A549 (cell line): Measurements from ENCODE around the gene CSTF2T. TPM values are rescaled to one million over a fixed set of nuclear protein-coding genes. Genes with fewer than 3 reads are reported as not detected.
A peak's percentile ranks its signal among the peaks of the same experiment; 100 is the strongest.

ENCODE experiments used
- ATAC-seq, 2 experiments: fragments of 200-7000 bp in 1 of 2; fragments of >200 bp in 1 of 2; cut with Nextera tagmentation in 1 of 2; cut with Tn5 transposase in 1 of 2; 3 replicates each; pipeline versions ENCODE4 v1.8.0 to v1.9.1; 2018 to 2020; ENCODE audit warnings: mild to moderate bottlenecking in 1 of 2, moderate library complexity in 1 of 2
- CTCF ChIA-PET: fragments of 300-600 bp; sonication (Branson Sonifier 250); formaldehyde crosslinking; extraction: SDS; loops from one replicate; lab custom pipeline; 2021; ENCODE audit warnings: antibody characterized with exemption, inconsistent platforms; lab: Yijun Ruan, JAX
- POLR2A ChIA-PET: fragments of 350-600 bp; formaldehyde crosslinking; extraction: SDS; loops from one replicate; lab custom pipeline; 2021; ENCODE audit warnings: antibody characterized with exemption, inconsistent platforms; lab: Yijun Ruan, JAX
- DNase-seq, 2 experiments: peaks; one replicate each; pipeline versions ENCODE4 v3.0.0 to v3.0.0-alpha.2; 2011 to 2016; ENCODE audit warnings: low read depth in 1 of 2, low spot score in 1 of 2
- FAIRE-seq: peaks from 2 replicates; lab custom pipeline; 2011; peaks lifted over from hg19 to GRCh38; lab: Jason Lieb, UNC
- H3K27ac ChIP-seq, 2 experiments: fragments of >200 bp; sonication (Bioruptor Twin); formaldehyde crosslinking; 3 replicates each; pipeline ENCODE4 v1.5.1; 2016 to 2017
- H3K4me1 ChIP-seq: fragments of >200 bp; sonication (Bioruptor Twin); formaldehyde crosslinking; 3 replicates; pipeline ENCODE4 v1.6.1; 2016
- H3K4me2 ChIP-seq: fragments of >200 bp; sonication (Bioruptor Twin); formaldehyde crosslinking; 3 replicates; pipeline ENCODE4 v1.6.1; 2016
- H3K4me3 ChIP-seq: fragments of >200 bp; sonication (Bioruptor Twin); formaldehyde crosslinking; 3 replicates; pipeline ENCODE4 v1.5.1; 2016
- H3K9me3 ChIP-seq: fragments of >200 bp; sonication (Bioruptor Twin); formaldehyde crosslinking; 3 replicates; pipeline ENCODE4 v1.6.1; 2016
- BHLHE40 ChIP-seq: IDR thresholded peaks from 2 replicates; pipeline ENCODE4 v1.6.1; 2012; ENCODE audit warnings: low read depth, low read length, inconsistent platforms
- CBX2 ChIP-seq: fragments of 200-600 bp; sonication (generic); IDR thresholded peaks from 2 replicates; pipeline ENCODE4 v1.6.1; 2016; ENCODE audit warnings: low read depth, mild to moderate bottlenecking, borderline replicate concordance
- CBX8 ChIP-seq: fragments of 200-600 bp; sonication (generic); IDR thresholded peaks from 2 replicates; pipeline ENCODE4 v1.6.1; 2016
- CEBPB ChIP-seq, 2 experiments: fragments of >200 bp in 1 of 2; sonication (Bioruptor Twin) in 1 of 2; formaldehyde crosslinking in 1 of 2; IDR thresholded peaks; 2 replicates each; pipeline ENCODE4 v1.6.1; 2012 to 2016
- CHD4 ChIP-seq: fragments of 200-600 bp; sonication (generic); IDR thresholded peaks from 2 replicates; pipeline ENCODE4 v1.6.1; 2016; ENCODE audit warnings: antibody characterized with exemption, mild to moderate bottlenecking, borderline replicate concordance
- EHF ChIP-seq: fragments of 250-450 bp; sonication (Bioruptor Pico); IDR thresholded peaks from 2 replicates; pipeline ENCODE4 v1.5.0; 2020; ENCODE audit warnings: mild to moderate bottlenecking
- EHMT2 ChIP-seq: fragments of 200-600 bp; sonication (generic); IDR thresholded peaks from 2 replicates; pipeline ENCODE4 v1.6.1; 2016; ENCODE audit warnings: antibody characterized with exemption, low read depth, mild to moderate bottlenecking, moderate library complexity
- ESRRA ChIP-seq: fragments of 150-350 bp; IDR thresholded peaks from 2 replicates; pipeline ENCODE4 v1.6.1; 2014; ENCODE audit warnings: mild to moderate bottlenecking, low read length, borderline replicate concordance
- FOXS1 ChIP-seq: fragments of 250-450 bp; sonication (Bioruptor Pico); IDR thresholded peaks from 2 replicates; pipeline ENCODE4 v1.5.0; 2020; ENCODE audit warnings: mild to moderate bottlenecking, moderate library complexity
- GATA3 ChIP-seq: IDR thresholded peaks from 2 replicates; pipeline ENCODE4 v1.6.1; 2012; ENCODE audit warnings: borderline replicate concordance
- HOXB13 ChIP-seq: fragments of 250-450 bp; sonication (Bioruptor Pico); IDR thresholded peaks from 2 replicates; pipeline ENCODE4 v1.5.0; 2020; ENCODE audit warnings: low read depth, mild to moderate bottlenecking, moderate library complexity
- JUN ChIP-seq, 2 experiments: fragments of >200 bp; sonication (Bioruptor Twin); formaldehyde crosslinking; IDR thresholded peaks; 2 replicates in 1 of 2; 3 replicates in 1 of 2; pipeline ENCODE4 v1.6.1; 2016 to 2017
- JUNB ChIP-seq: fragments of >200 bp; sonication (Bioruptor Twin); formaldehyde crosslinking; IDR thresholded peaks from 2 replicates; pipeline ENCODE4 v1.6.1; 2016
- KDM1A ChIP-seq: fragments of 200-600 bp; sonication (generic); IDR thresholded peaks from 2 replicates; pipeline ENCODE4 v1.6.1; 2016; ENCODE audit warnings: low read depth, mild to moderate bottlenecking
- KDM5A ChIP-seq: fragments of 200-600 bp; sonication (generic); IDR thresholded peaks from 2 replicates; pipeline ENCODE4 v1.6.1; 2016; ENCODE audit warnings: antibody characterized with exemption, mild to moderate bottlenecking
- MAFK ChIP-seq: fragments of 450-650 bp; IDR thresholded peaks from 2 replicates; pipeline ENCODE4 v1.6.1; 2014; ENCODE audit not compliant: partially characterized antibody
- NFE2L2 ChIP-seq: fragments of 150-350 bp; conservative IDR thresholded peaks from 2 replicates; pipeline ENCODE4 v1.6.1; 2014; ENCODE audit warnings: low read length
- NPAS2 ChIP-seq: fragments of 250-450 bp; sonication (Bioruptor Pico); IDR thresholded peaks from 2 replicates; pipeline ENCODE4 v1.8.0; 2022; ENCODE audit warnings: mild to moderate bottlenecking, moderate library complexity, borderline replicate concordance
- NR3C1 ChIP-seq: fragments of >200 bp; sonication (Bioruptor Twin); formaldehyde crosslinking; IDR thresholded peaks from 3 replicates; pipeline ENCODE4 v1.6.1; 2017
- PHF8 ChIP-seq: fragments of 200-600 bp; sonication (generic); IDR thresholded peaks from 2 replicates; pipeline ENCODE4 v1.6.1; 2016; ENCODE audit warnings: low read depth, mild to moderate bottlenecking, antibody characterized with exemption, moderate library complexity, borderline replicate concordance
- POLR2A ChIP-seq: IDR thresholded peaks from 2 replicates; pipeline ENCODE4 v1.6.1; 2012; ENCODE audit warnings: mild to moderate bottlenecking, low read length
- RAD21 ChIP-seq, 2 experiments: fragments of >200 bp in 1 of 2; sonication (Bioruptor Twin) in 1 of 2; formaldehyde crosslinking in 1 of 2; IDR thresholded peaks in 1 of 2; conservative IDR thresholded peaks in 1 of 2; 2 replicates in 1 of 2; 3 replicates in 1 of 2; pipeline ENCODE4 v1.6.1; 2012 to 2018; ENCODE audit warnings: inconsistent platforms in 1 of 2
- RFX5 ChIP-seq: fragments of 450-650 bp; IDR thresholded peaks from 2 replicates; pipeline ENCODE4 v1.7.1; 2014; ENCODE audit warnings: antibody characterized with exemption, mild to moderate bottlenecking, moderate library complexity
- RNF2 ChIP-seq: fragments of 200-600 bp; sonication (generic); IDR thresholded peaks from 2 replicates; pipeline ENCODE4 v1.6.1; 2016; ENCODE audit warnings: low read depth, mild to moderate bottlenecking, antibody characterized with exemption, moderate library complexity, borderline replicate concordance
- SMC3 ChIP-seq: fragments of >200 bp; sonication (Bioruptor Twin); formaldehyde crosslinking; IDR thresholded peaks from 3 replicates; pipeline ENCODE4 v1.6.1; 2018; ENCODE audit warnings: inconsistent platforms
- SREBF2 ChIP-seq: fragments of 450-650 bp; IDR thresholded peaks from 2 replicates; pipeline ENCODE4 v1.6.1; 2014; ENCODE audit warnings: mild to moderate bottlenecking, moderate library complexity
- ZNF302 ChIP-seq: fragments of 250-450 bp; sonication (Bioruptor Pico); IDR thresholded peaks from 2 replicates; pipeline ENCODE4 v1.9.0; 2021; ENCODE audit warnings: inconsistent platforms, mild to moderate bottlenecking, moderate library complexity
- WGBS: methylation state at CpG from one replicate; pipeline ENCODE4 v1.1.6; 2017; ENCODE audit errors: missing lambda C conversion rate; 5-methylcytosine and 5-hydroxymethylcytosine counted together
- polyA minus RNA-seq: library from RNA; depleted of rRNA, polyadenylated mRNA; stranded (reverse); fragments of >200 nt; gene quantifications from 2 replicates; pipeline ENCODE4 v1.2.3, GENCODE V29; 2011; rRNA and poly(A)+ RNA removed
- polyA plus RNA-seq, 4 experiments: library from polyadenylated mRNA; depleted of rRNA in 3 of 4; stranded (reverse); fragments of >200 nt; fragmentation: RNase III in 1 of 4; extraction: RNeasy Plus Mini Kit Qiagen cat#74134 plus additional on column Dnase treatment in 1 of 4; gene quantifications; 2 replicates in 3 of 4; 3 replicates in 1 of 4; pipeline ENCODE4 v1.2.3, GENCODE V29; 2011 to 2017
- TF ChIP-seq, protein P1 (sequence below): IDR thresholded peaks from 2 replicates; pipeline ENCODE4 v1.6.1; 2012
- TF ChIP-seq, protein P2 (sequence below): fragments of 450-650 bp; IDR thresholded peaks from 2 replicates; pipeline ENCODE4 v1.6.1; 2014; ENCODE audit warnings: antibody characterized with exemption
- TF ChIP-seq, protein P3 (sequence below): fragments of 150-350 bp; IDR thresholded peaks from 2 replicates; pipeline ENCODE4 v1.6.1; 2014; ENCODE audit warnings: low read depth, mild to moderate bottlenecking, low read length
- TF ChIP-seq, protein P4 (sequence below): fragments of >200 bp; sonication (Bioruptor Twin); formaldehyde crosslinking; IDR thresholded peaks from 3 replicates; pipeline ENCODE4 v1.6.1; 2016
- TF ChIP-seq, protein P5 (sequence below): fragments of 250-450 bp; sonication (Bioruptor Pico); IDR thresholded peaks from 2 replicates; pipeline ENCODE4 v1.5.0; 2021; ENCODE audit warnings: mild to moderate bottlenecking, moderate library complexity, borderline replicate concordance

CSTF2T gene, protein sequence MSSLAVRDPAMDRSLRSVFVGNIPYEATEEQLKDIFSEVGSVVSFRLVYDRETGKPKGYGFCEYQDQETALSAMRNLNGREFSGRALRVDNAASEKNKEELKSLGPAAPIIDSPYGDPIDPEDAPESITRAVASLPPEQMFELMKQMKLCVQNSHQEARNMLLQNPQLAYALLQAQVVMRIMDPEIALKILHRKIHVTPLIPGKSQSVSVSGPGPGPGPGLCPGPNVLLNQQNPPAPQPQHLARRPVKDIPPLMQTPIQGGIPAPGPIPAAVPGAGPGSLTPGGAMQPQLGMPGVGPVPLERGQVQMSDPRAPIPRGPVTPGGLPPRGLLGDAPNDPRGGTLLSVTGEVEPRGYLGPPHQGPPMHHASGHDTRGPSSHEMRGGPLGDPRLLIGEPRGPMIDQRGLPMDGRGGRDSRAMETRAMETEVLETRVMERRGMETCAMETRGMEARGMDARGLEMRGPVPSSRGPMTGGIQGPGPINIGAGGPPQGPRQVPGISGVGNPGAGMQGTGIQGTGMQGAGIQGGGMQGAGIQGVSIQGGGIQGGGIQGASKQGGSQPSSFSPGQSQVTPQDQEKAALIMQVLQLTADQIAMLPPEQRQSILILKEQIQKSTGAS
- polyA plus RNA-seq (2011; rRNA removed) (9.4 and 11.6 TPM in 2 replicates), polyA plus RNA-seq (2017; fragmentation: RNase III; extraction: RNeasy Plus Mini Kit Qiagen cat#74134 plus additional on column Dnase treatment) (17.3 to 19.3 TPM (median 18.2 TPM) in 3 replicates), polyA minus RNA-seq (7.6 and 8.8 TPM in 2 replicates)
- polyA plus RNA-seq (2012; cell fraction: cytosol; rRNA removed) = 4.1 and 5.0 TPM in 2 replicates
- polyA plus RNA-seq (2012; cell fraction: nucleus; rRNA removed) = 4.4 and 6.5 TPM in 2 replicates

DNA sequence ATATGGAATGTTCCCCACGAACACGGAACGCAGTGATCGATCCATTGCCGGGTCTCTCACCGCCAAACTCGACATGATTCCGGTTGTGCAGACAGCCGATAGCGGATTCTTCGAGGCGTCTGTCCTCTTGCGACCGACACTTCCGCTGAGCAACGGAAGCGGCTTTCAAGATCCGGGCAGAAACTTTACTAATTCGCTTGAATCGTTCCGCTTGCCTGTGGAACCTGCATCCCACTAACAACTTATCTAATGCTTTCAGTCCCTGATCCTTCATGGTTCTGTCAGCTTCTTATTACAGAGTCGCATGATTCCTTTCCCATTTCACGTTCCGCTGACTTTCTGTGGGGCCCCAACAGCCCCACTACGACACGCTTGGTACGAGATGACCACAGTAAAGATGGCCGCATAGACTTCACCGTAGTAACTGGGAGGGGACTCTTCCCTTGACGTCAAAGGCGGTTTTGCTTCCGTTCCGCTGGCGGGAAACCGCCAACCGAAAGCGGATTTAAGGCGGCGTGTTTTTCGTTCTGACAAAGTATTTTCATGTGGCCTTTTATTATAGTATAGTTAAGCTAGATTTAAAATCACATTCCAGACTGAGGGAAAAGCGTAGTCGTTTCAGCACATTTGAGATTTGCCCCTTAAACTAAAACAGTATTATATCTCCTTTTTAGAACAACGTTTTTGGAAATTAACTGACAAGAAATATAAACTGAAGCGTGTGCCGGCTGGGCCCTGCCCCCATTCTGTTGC, at the start of gene CSTF2T:
TSS of gene CSTF2T (minus strand) at position 121 of the 753 bp plus-strand sequence. CDS start at position 75, 46 bp downstream.
- FAIRE-seq = peak; percentile 72
- WGBS = 1% methylated on average over 45 of the region's 45 CpGs
- H3K4me1 ChIP-seq = peaks cover 7% of the 10 kb centered on the region; the same call in 2 of the 3 replicates
- CTCF ChIA-PET = interaction anchor here (2.0 kb wide), 1 partner anchor 15 kb away, joined by 5 read pairs; no protein-coding TSS in a partner anchor
- H3K4me2 ChIP-seq = peak within 1 kb of the TSS; percentile 95
- H3K27ac ChIP-seq = peak within 1 kb of the TSS; percentile 93 to 95
- peak; percentile 96 to 97 for ATAC-seq
- POLR2A ChIA-PET = no interaction called here
- peak; percentile 50 to 97 for DNase-seq
- H3K4me3 ChIP-seq = peak within 1 kb of the TSS; percentile 90
- no peaks in the 10 kb centered on the region for H3K9me3 ChIP-seq
- TF ChIP-seq, protein P1, sequence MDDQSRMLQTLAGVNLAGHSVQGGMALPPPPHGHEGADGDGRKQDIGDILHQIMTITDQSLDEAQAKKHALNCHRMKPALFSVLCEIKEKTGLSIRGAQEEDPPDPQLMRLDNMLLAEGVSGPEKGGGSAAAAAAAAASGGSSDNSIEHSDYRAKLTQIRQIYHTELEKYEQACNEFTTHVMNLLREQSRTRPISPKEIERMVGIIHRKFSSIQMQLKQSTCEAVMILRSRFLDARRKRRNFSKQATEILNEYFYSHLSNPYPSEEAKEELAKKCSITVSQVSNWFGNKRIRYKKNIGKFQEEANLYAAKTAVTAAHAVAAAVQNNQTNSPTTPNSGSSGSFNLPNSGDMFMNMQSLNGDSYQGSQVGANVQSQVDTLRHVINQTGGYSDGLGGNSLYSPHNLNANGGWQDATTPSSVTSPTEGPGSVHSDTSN = no peak
- no peak for TF ChIP-seq KDM1A
- TF ChIP-seq CBX8 = no peak
- TF ChIP-seq GATA3 = no peak
- peak; percentile 59; the same call in 1 of the 2 replicates for TF ChIP-seq EHF (CRISPR knock-in tag)
- peak; percentile 62 to 65; a peak in 3 of 5 replicates for TF ChIP-seq JUN (IDR thresholded peaks at IDR 0.05)
- no peak for TF ChIP-seq MAFK
- TF ChIP-seq POLR2A = peak; percentile 73
- TF ChIP-seq, protein P2, sequence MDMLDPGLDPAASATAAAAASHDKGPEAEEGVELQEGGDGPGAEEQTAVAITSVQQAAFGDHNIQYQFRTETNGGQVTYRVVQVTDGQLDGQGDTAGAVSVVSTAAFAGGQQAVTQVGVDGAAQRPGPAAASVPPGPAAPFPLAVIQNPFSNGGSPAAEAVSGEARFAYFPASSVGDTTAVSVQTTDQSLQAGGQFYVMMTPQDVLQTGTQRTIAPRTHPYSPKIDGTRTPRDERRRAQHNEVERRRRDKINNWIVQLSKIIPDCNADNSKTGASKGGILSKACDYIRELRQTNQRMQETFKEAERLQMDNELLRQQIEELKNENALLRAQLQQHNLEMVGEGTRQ = no peak
- no peak for TF ChIP-seq PHF8
- TF ChIP-seq, protein P3, sequence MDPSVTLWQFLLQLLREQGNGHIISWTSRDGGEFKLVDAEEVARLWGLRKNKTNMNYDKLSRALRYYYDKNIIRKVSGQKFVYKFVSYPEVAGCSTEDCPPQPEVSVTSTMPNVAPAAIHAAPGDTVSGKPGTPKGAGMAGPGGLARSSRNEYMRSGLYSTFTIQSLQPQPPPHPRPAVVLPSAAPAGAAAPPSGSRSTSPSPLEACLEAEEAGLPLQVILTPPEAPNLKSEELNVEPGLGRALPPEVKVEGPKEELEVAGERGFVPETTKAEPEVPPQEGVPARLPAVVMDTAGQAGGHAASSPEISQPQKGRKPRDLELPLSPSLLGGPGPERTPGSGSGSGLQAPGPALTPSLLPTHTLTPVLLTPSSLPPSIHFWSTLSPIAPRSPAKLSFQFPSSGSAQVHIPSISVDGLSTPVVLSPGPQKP = no peak
- TF ChIP-seq, protein P4, sequence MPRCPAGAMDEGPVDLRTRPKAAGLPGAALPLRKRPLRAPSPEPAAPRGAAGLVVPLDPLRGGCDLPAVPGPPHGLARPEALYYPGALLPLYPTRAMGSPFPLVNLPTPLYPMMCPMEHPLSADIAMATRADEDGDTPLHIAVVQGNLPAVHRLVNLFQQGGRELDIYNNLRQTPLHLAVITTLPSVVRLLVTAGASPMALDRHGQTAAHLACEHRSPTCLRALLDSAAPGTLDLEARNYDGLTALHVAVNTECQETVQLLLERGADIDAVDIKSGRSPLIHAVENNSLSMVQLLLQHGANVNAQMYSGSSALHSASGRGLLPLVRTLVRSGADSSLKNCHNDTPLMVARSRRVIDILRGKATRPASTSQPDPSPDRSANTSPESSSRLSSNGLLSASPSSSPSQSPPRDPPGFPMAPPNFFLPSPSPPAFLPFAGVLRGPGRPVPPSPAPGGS = 0 out of 3 replicates have a peak, but pooled peaks have one; percentile 53
- 0 out of 2 replicates have a peak, but pooled peaks have one; percentile 17 for TF ChIP-seq ESRRA
- no peak for TF ChIP-seq NPAS2 (CRISPR knock-in tag)
- no peak for TF ChIP-seq JUNB
- TF ChIP-seq NFE2L2 = no peak
- TF ChIP-seq RAD21 (conservative IDR thresholded peaks at IDR 0.05 in 1 of 2, IDR thresholded peaks at IDR 0.05 in 1 of 2) = no peak
- no peak for TF ChIP-seq CHD4
- TF ChIP-seq HOXB13 (CRISPR knock-in tag) = peak; percentile 79
- no peak for TF ChIP-seq SREBF2
- TF ChIP-seq CBX2 = no peak
- no peak for TF ChIP-seq BHLHE40
- peak; percentile 4; the same call in 1 of the 2 replicates for TF ChIP-seq FOXS1 (CRISPR knock-in tag)
- no peak for TF ChIP-seq ZNF302
- TF ChIP-seq SMC3 = no peak
- no peak for TF ChIP-seq KDM5A
- TF ChIP-seq RFX5 = peak; percentile 73; the same call in 1 of the 2 replicates
- TF ChIP-seq RNF2 = peak; percentile 82; the same call in 1 of the 2 replicates
- TF ChIP-seq EHMT2 = no peak
- TF ChIP-seq, protein P5, sequence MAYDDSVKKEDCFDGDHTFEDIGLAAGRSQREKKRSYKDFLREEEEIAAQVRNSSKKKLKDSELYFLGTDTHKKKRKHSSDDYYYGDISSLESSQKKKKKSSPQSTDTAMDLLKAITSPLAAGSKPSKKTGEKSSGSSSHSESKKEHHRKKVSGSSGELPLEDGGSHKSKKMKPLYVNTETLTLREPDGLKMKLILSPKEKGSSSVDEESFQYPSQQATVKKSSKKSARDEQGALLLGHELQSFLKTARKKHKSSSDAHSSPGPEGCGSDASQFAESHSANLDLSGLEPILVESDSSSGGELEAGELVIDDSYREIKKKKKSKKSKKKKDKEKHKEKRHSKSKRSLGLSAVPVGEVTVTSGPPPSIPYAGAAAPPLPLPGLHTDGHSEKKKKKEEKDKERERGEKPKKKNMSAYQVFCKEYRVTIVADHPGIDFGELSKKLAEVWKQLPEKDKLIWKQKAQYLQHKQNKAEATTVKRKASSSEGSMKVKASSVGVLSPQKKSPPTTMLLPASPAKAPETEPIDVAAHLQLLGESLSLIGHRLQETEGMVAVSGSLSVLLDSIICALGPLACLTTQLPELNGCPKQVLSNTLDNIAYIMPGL (CRISPR knock-in tag) = no peak
- no peak for TF ChIP-seq NR3C1
- no peak for TF ChIP-seq CEBPB (IDR thresholded peaks at IDR 0.05)
